Measurements from ENCODE around the gene GIMAP8. TPM values are rescaled to one million over a fixed set of nuclear protein-coding genes. Genes with fewer than 3 reads are reported as not detected.

The GIMAP8 gene
- total RNA-seq, 1 experiment from 2014 or later = not detected

- no peak overlapping the region for H3K4me2 ChIP-seq (ENCODE audit: insufficient read depth, insufficient read length, low read length)
- H3T11ph ChIP-seq (ENCODE audit: low read length) = no peak overlapping the region
- H2AFZ ChIP-seq (ENCODE audit: low read length) = no peak overlapping the region
- H3K14ac ChIP-seq (ENCODE audit: insufficient read depth, low read length) = no peak overlapping the region; the same call in 1 of the 2 replicates
- no peak overlapping the region for H2AK5ac ChIP-seq (ENCODE audit: insufficient read length, low read length)
- H2BK120ac ChIP-seq (ENCODE audit: low read depth, low read length, poor library complexity, severe bottlenecking) = no peak overlapping the region
- no peaks in the 10 kb centered on the region for H3K79me2 ChIP-seq (ENCODE audit: insufficient read depth, low read length)
- no peak overlapping the region for H3K23ac ChIP-seq (ENCODE audit: insufficient read length, low read depth, low read length)
- H4K91ac ChIP-seq (ENCODE audit: insufficient read length, low read depth, low read length) = no peak overlapping the region
- no peak overlapping the region for H2BK20ac ChIP-seq (ENCODE audit: low read depth, low read length, poor library complexity, severe bottlenecking)
- H3K9ac ChIP-seq (ENCODE audit: extremely low read depth, insufficient read length, low read length) = no peak overlapping the region
- H3K9me3 Mint-ChIP-seq = peaks cover 7 to 8% of the 10 kb centered on the region in 2 experiments
- H2BK15ac ChIP-seq (ENCODE audit: low read depth, low read length) = no peak overlapping the region
- H3K27ac ChIP-seq (ENCODE audit: insufficient read length, low read depth, low read length) = no peak overlapping the region
- H3K56ac ChIP-seq (ENCODE audit: insufficient read length, low read depth, low read length) = no peak overlapping the region
- peaks cover 2 to 12% of the 10 kb centered on the region in 2 experiments; a peak in 3 of 4 replicates for H3K4me1 Mint-ChIP-seq
- no peaks in the 10 kb centered on the region for H3K4me1 ChIP-seq (ENCODE audit: insufficient read depth, low read length)
- no peak overlapping the region for H3K18ac ChIP-seq (ENCODE audit: insufficient read length, low read depth, low read length)
- no peaks in the 10 kb centered on the region for H3K27me3 ChIP-seq (ENCODE audit: insufficient read depth, low read length)
- no CpG with 5 or more reads among the region's 19 CpGs for WGBS (ENCODE audit: extremely low coverage, insufficient read length, low lambda C conversion rate)
- no peaks in the 10 kb centered on the region for H3K9me3 ChIP-seq (ENCODE audit: control insufficient read depth, low read depth, low read length)
- no peak overlapping the region for H3K4me3 Mint-ChIP-seq
- no peak overlapping the region for H4K5ac ChIP-seq (ENCODE audit: insufficient read length, low read depth, low read length)
- H3K79me1 ChIP-seq (ENCODE audit: insufficient read depth, low read depth, low read length, poor library complexity, severe bottlenecking) = no peaks in the 10 kb centered on the region
- H4K8ac ChIP-seq (replicated peaks; ENCODE audit: insufficient read length, low read depth, low read length) = no peak overlapping the region
- peaks cover 89% of the 10 kb centered on the region for H3K27me3 Mint-ChIP-seq (ENCODE audit: low read depth)
- peaks cover 0 to 2% (median under 1%) of the 10 kb centered on the region in 3 experiments; a peak in 4 of 7 replicates for H3K36me3 Mint-ChIP-seq (ENCODE audit: insufficient read depth in 1 of 3, low read depth in 3 of 3)
- no peak overlapping the region for H3K27ac Mint-ChIP-seq
- H2BK5ac ChIP-seq (ENCODE audit: insufficient read length, low read length) = no peak overlapping the region
- no peak for TF ChIP-seq CTCF (conservative IDR thresholded peaks at IDR 0.05)
- H3K23me2 ChIP-seq (ENCODE audit: insufficient read length, low read depth, low read length, poor library complexity, severe bottlenecking) = no peaks in the 10 kb centered on the region
- no peak overlapping the region for H3K4ac ChIP-seq (ENCODE audit: low read depth, low read length)
- no peak for DNase-seq
- H2BK12ac ChIP-seq (ENCODE audit: insufficient read length, low read depth, low read length) = no peak overlapping the region
- H4K20me1 ChIP-seq (ENCODE audit: control insufficient read depth, insufficient read depth, insufficient read length) = no peaks in the 10 kb centered on the region
These were observed 815 bp downstream of the GIMAP8 start for GRCh38 chr7:150451097-150451793.

All from H9 (cell line).